HL-60 (cell line): Measurements from ENCODE around the gene BCL6.
A peak's percentile ranks its signal among the peaks of the same experiment; 100 is the strongest.

Experiments
- DNase-seq, 2 experiments: peaks; one replicate each; pipeline ENCODE4 v3.0.0-alpha.2; 2010 to 2020; ENCODE audit warnings: low read depth in 1 of 2, low spot score in 1 of 2
- H3K27ac ChIP-seq: fragments of 250-450 bp; sonication (Bioruptor Pico); replicated peaks from 2 replicates; pipeline ENCODE4 v1.5.1; 2020; ENCODE audit warnings: mild to moderate bottlenecking, moderate library complexity
- H3K27me3 ChIP-seq: fragments of 250-450 bp; sonication (Bioruptor Pico); 2 replicates; pipeline ENCODE4 v1.5.1; 2021; ENCODE audit warnings: mild to moderate bottlenecking, moderate library complexity; ENCODE audit not compliant: insufficient read depth, poor library complexity, severe bottlenecking
- H3K4me3 ChIP-seq: replicated peaks from 2 replicates; pipeline ENCODE4 v1.5.1; 2011; ENCODE audit warnings: mild to moderate bottlenecking, control low read depth, low read length; ENCODE audit not compliant: insufficient read depth
- CTCF ChIP-seq: IDR thresholded peaks from one replicate; pipeline ENCODE4 v1.5.1; 2011; ENCODE audit warnings: low read length, control low read depth, inconsistent platforms; ENCODE audit not compliant: insufficient read depth
- GABPA ChIP-seq: IDR thresholded peaks from 2 replicates; pipeline ENCODE4 v1.6.1; 2012; ENCODE audit warnings: low read depth
- POLR2AphosphoS5 ChIP-seq: IDR thresholded peaks from 2 replicates; pipeline ENCODE4 v1.6.1; 2012; ENCODE audit warnings: low read depth
- REST ChIP-seq: IDR thresholded peaks from 2 replicates; pipeline ENCODE4 v1.6.1; 2012; ENCODE audit warnings: low read depth; ENCODE audit not compliant: insufficient replicate concordance
- SPI1 ChIP-seq: IDR thresholded peaks from 2 replicates; pipeline ENCODE4 v1.6.1; 2012; ENCODE audit warnings: low read depth, mild to moderate bottlenecking, borderline replicate concordance

The BCL6 gene

GRCh38 chr3:187719628-187720336 lies 25.5 kb downstream of the BCL6 start:
- no peaks in the 10 kb centered on the region for H3K27me3 ChIP-seq
- H3K4me3 ChIP-seq: no peak overlapping the region
- H3K27ac ChIP-seq: no peak overlapping the region
- TF ChIP-seq SPI1 (no peak), CTCF (no peak), GABPA (no peak), POLR2AphosphoS5 (no peak), REST (no peak)
- no peak for DNase-seq

GRCh38 chr3:187718802-187719201 lies 26.5 kb downstream of the BCL6 start:
- TF ChIP-seq POLR2AphosphoS5 (no peak), GABPA (no peak; the same call in 1 of the 2 replicates), SPI1 (no peak), CTCF (no peak), REST (no peak)
- H3K27ac ChIP-seq: no peak overlapping the region
- H3K27me3 ChIP-seq: no peaks in the 10 kb centered on the region
- DNase-seq: peak in 1 of 2 experiments; percentile 41
- H3K4me3 ChIP-seq: no peak overlapping the region

GRCh38 chr3:187717572-187717971 lies 27.7 kb downstream of the BCL6 start:
- Histone ChIP-seq H3K4me3 (no peak overlapping the region), H3K27me3 (no peaks in the 10 kb centered on the region), H3K27ac (no peak overlapping the region)
- TF ChIP-seq POLR2AphosphoS5 (no peak), GABPA (no peak), CTCF (no peak), REST (no peak), SPI1 (no peak)
- no peak for DNase-seq
